HG03025 (cell line): Measurements from ENCODE around the gene EPHB2.
"Not testable (repeated sequence)": the region's sequence is repeated elsewhere in the genome, so short reads cannot be mapped to it uniquely, and the experiment has no call there.

Source experiments
- ATAC-seq: cut with Tn5 transposase; IDR thresholded peaks from one replicate; pipeline ENCODE4 v1.9.1; 2021; ENCODE audit warnings: mild to moderate bottlenecking, moderate library complexity; ENCODE audit not compliant: unreplicated experiment, low FRiP score

EPHB2 gene

GRCh38 chr1:22689505-22689904, 21.1 kb upstream of the EPHB2 start:
- no peak for ATAC-seq

DNA sequence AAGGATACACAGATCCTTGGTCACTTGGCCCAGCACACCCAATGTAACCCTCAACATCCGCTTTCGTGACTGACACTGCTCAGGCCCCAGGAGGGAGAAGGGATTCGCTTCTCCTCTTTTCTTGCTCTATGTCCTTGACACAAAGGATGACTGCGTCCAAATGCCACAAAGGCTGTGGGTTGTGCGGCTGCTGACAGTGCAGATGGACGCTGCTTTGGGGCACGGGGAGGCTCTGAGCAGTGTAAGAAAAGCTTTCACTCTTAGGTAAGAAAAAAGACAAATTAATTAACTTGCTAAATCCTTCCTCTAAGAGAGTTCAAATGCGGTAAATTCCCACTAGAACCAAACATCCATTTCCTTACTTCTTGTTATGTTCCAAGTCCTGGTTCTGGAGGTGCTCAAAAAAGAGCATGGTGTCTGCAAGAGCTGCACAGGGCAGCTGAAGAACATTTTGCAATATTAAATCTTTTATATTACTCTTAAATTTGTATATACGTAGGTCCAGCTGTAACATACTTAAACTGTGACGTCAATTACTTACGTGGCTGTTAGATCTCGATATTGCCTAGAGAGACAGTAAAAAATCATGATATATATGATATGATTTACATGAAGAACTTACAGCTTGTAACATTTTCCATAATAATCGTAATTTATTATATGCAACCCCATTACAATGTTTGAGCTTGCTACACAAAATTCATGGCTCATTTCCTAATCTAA, 19.4 kb upstream of the EPHB2 start:
- ATAC-seq: no peak

- ATAC-seq: no peak
Observed at GRCh38 chr1:22694172-22694571, 16.5 kb upstream of the EPHB2 start.

- ATAC-seq: no peak
Observed at GRCh38 chr1:22696610-22697009, 14.0 kb upstream of the EPHB2 start.

GRCh38 chr1:22697980-22698379, 12.7 kb upstream of the EPHB2 start:
- no peak for ATAC-seq

- ATAC-seq: no peak
Observed at GRCh38 chr1:22699681-22700520, 10.7 kb upstream of the EPHB2 start.

DNA sequence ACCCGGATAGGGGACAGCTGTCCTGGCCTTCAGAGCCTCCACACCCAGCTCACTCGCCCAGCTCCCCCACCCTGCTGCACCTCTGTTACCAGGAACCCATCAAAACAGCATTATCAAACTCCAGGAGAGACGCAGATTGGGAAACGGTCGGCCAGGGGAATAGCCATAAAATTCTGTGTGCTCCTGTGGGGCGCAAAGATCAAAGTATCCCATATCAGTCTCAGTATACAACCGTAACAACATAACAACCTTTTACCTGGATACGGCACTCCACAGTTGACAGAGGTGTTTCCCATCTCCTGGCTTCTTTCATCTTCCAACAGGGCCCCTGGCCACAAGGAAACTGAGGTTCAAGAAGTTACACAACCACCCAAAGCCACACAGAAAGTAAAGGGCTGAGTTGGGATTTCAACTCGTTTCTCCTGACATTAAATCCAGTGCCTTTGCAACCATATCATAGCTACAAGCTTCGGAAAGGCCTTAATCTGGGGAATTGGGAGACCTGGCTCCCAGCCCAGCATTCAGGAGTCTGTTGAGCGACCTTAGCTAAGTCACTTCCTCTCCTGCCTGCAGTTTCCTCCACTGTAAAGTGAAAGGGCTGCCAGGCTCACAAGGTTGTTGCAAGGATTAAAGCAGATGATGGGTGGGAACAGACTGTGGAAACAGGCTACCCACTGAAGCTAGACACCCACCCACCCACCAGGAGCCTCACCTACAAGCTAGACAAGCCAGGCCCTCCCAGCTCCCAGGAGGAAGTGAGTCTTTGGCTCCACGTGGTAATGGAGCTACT, 8.1 kb upstream of the EPHB2 start:
- no peak for ATAC-seq

- ATAC-seq: no peak
Observed at GRCh38 chr1:22704440-22705067, 6.1 kb upstream of the EPHB2 start.

GRCh38 chr1:22705586-22705985, 5.1 kb upstream of the EPHB2 start:
- ATAC-seq: no peak

GRCh38 chr1:22706100-22706499, 4.5 kb upstream of the EPHB2 start:
- not testable (repeated sequence) for ATAC-seq

GRCh38 chr1:22708777-22709176, 1.9 kb upstream of the EPHB2 start:
- no peak for ATAC-seq

DNA sequence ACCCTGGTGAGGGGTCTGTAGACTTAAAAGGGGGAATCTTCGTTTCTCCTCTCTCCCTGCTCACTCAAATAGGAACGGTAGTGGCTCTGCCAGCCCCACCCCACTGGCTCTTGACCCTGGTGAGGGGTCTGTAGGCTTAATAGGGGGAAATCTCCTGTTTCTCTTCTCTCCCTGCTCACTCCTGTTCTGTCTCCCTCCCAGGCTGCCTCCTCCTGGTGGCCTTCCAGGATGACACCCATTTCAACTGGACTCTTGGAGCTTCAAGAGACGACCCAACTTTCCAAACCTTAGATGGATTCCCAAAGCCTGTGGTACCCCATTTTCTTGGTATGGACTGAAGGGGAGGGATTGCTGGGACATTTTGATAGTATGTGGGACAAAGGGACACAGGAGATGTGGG, 1.4 kb upstream of the EPHB2 start:
- no peak for ATAC-seq

DNA sequence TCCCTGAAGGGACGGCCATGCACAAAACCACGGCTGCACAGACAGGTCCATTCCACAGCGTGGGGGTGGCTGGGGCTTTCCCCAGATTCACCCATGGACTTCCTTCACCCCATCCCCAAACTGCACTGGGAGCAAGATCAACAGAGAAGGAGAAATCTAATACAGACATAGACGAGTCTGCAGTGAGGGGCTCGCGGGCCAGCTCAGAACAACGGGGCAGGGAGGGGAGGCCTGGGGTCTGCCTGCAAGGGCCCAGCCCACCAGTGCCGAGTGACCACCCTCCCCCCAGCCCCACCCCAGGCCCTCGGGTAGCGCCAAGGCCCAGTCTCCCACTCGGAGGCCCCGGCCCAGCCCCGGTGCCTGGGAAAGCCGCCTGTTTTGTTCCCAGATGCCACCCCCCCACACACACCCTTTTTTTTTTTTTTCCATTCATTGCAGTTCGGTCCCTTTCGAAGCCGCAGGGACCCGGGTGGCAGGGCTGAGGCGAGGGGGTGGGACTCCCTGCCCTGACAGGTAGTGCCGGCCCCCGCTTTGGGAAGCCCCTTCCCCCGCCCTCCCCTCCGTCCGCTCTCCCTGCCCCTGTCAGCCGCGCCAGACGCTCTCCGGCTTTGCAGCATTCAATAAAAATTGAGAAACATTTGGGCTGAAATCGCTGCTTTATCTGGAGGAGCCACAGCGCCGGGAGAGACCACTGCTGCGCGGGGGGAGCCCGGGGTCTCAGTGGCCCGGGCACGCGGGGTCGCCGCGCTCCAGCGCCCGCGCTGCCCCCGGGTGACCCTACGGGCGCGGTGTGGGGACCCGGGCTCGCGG, 543 bp upstream of the EPHB2 start:
- no peak for ATAC-seq

DNA sequence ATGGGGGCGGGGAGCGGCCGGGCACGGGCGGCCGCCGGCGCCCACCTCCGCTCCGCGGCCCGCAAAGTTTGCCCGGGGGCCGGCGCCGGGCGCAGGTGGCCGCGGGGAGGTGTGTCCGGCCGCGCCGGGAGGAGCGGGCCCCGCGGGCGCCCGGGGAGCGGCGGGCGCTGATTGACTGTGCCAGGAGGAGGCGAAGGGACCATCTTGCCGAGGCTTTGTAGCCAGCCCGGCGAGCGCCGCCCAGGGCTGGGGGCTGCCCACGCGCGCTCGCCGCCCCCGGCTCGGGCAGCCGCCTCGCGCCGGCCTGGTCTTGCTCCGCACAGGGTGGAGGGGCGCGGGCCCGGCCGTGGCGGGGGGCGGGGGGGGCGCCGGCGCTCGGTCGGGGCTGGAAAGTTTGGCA, 432 bp downstream of the EPHB2 start:
- ATAC-seq: no peak

DNA sequence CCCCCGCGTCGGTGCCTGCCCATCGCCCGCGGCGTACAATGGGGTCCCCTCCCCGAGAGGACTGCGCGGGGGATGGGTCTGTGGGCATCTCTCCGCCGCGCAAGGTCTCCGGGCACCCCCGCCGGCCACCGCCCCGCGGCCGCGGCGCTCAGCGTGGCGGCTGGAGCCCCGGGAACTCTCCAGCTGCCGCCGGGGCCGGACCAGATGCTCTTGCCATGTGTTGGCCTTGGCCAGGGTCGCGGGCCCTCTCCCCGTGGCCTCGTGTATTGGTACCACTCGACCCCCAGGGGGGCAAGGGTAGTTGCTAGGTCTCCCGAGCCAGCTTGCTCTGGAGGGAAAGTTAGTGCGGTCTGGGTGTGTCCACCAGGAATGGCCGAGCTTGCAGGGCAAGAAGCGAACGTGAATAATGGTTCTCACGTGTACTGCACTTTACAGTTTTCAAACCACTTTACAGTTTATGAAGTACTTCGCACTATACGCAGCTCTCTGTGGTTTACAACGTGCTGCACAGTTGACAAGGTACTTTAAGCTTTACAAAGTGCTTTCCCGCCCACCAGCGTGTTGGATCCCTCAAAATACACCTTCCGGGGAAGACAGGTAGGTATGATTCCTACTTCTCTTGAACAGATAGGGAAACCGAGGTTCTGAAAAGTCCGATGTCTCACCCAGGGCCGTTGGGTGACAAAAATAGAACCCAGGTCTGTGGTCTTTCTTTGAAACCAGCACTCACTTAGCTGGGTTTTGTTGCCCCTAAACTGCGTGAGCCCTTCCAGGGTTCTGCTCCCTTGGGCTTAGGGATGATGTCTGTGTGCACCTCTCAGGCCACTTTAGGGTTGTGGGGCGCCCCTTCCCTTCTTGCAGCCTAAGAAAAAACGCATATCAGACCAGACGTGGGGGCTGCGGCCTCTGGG, 1.2 kb downstream of the EPHB2 start:
- no peak for ATAC-seq

- ATAC-seq: no peak
Observed at GRCh38 chr1:22712502-22713271, 2.0 kb downstream of the EPHB2 start.

- no peak for ATAC-seq
Observed at GRCh38 chr1:22714455-22714854, 3.8 kb downstream of the EPHB2 start.
